GM19463 (cell line): ENCODE results near the gene RPAIN.

Experiments
- ATAC-seq: cut with Tn5 transposase; IDR thresholded peaks from one replicate; pipeline ENCODE4 v1.9.1; 2021; ENCODE audit warnings: mild to moderate bottlenecking, moderate library complexity; ENCODE audit not compliant: unreplicated experiment

Gene RPAIN, protein sequence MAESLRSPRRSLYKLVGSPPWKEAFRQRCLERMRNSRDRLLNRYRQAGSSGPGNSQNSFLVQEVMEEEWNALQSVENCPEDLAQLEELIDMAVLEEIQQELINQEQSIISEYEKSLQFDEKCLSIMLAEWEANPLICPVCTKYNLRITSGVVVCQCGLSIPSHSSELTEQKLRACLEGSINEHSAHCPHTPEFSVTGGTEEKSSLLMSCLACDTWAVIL

DNA sequence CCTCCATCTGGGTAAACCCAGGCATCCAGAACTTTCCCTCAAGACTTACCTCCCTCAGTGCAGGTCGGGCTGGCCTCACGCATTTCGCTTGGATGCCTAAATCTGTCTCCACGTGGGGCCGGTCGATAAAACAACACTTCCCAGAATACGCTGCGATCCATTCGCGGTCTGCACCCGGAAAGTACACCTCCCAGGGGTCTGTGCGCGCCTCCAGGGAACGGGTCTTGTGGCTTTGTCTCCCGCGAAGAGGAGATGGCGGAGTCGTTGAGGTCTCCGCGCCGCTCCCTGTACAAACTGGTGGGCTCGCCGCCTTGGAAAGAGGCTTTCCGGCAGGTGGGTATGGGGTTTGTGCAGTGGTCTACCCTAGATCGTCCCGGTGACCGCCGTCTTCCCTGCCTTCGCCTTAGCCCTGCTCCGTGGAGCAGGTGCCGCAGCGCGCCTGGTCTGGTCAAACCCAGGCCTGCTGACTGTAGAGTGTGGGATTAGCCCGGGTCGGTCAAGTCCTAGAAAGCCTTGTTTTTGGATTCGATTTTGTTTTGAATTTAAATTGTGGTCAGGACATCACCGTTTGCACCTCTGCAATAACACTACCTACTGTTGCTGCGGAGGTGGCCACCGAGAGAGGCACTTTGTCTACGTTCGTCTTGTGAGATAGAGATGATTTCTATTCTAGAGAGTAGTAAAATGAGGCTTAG lies at the start of gene RPAIN:
Gene RPAIN, plus strand, starts transcription at position 224 of the 695 bp plus-strand sequence. Its CDS starts 29 bp downstream, at position 253.
- peak; percentile 57 for ATAC-seq

DNA sequence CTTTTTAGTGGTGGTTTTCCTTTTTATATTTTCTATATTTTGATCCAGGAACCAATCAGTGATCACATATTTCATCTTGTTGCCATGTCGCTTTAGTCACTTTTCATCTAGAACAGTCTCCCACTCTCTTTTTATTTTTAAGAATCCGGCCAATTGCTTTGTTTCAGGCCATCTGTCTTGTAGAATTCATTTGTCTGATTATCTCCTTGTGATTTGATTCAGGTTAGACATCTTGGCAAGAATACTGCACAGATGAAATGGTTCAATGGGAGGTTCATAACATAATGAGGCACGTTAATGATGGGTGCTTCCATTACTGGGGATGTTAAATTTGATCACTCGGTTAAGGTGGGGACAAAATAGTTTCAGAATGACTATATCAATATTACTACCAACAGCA lies 49.6 kb upstream of the RPAIN start:
- no peak for ATAC-seq

DNA sequence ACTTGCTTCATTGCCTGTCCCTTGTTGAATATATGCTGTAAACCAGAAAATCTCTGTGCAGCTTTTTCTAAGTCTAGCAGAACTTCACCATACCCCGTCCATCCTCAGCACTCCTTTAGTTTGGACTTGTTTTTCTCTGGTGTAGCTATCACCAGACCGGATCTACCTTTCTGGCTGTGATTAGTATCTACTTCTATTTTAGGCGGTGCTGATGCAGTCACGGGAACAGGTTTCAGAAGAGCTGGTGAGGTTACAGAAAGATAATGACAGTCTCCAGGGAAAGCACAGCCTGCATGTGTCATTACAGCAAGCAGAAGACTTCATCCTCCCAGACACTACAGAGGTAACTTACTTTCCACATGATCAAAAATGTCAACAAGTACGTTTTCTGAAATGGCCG lies 46.9 kb upstream of the RPAIN start:
- no peak for ATAC-seq

DNA sequence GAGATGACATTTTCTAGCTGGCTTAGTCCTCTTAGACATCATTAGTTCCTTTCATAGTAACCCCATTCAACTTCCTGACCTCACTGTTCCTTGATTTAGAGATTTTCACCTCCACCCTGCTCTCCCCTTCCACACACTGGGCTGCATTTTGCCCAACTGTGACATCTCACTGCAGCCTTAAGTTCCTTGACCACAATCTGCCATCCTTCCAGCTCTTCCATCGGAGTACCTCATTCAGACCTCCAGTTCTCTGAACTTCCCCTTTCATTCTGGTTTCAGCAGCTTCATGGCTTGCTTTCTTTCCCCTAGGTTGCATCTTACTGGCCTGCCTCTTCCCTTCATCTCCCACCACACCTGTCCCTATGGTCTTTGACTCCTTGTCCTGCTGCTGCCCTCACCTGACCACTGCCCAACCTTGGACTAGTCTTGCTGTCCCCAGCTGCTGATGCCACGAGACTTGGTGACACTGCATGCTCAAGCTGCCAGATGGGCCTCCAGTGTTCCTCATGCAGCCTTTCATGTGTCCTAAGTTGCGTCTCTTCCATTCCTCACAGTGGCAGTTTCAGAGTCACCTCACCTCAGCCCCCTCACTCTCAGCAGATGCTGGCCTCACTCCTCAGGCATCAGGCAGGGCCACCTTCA lies 41.3 kb upstream of the RPAIN start:
- ATAC-seq: no peak

DNA sequence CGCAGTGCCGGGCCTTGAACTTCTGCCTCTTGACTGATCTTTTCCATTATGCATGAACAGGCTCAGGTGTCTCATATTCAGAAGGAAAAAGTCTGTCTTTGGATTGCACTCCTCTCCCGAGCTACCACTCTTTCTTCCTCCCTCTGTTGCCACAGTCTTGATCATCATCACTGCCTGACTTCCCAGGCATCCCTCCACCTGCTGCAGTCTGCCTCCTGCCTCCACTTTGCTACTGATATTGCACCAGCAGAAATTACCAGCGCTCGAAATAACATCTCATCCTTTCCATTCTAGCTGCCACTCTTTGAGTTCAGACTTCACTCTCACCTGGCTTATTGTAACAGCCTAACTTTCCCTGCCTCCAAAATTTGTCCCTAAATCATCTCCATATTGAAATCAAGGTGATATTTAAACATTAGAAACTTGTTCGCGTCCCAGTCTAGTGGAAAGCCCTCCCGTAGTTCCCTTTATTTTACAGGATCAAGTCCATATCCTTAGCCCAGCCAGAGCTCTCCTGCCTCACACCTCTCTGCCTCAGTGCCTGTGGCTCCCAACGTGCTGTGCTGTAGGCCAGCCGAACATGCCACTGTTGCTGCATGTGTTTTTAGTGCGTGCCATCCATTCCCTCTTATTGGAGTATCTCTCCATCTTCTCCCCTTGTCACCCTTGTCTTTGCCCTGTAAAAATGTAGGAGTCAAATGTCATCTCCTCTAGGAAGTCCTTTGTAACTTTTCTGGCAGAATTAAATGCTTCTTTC lies 40.5 kb upstream of the RPAIN start:
- ATAC-seq: no peak

DNA sequence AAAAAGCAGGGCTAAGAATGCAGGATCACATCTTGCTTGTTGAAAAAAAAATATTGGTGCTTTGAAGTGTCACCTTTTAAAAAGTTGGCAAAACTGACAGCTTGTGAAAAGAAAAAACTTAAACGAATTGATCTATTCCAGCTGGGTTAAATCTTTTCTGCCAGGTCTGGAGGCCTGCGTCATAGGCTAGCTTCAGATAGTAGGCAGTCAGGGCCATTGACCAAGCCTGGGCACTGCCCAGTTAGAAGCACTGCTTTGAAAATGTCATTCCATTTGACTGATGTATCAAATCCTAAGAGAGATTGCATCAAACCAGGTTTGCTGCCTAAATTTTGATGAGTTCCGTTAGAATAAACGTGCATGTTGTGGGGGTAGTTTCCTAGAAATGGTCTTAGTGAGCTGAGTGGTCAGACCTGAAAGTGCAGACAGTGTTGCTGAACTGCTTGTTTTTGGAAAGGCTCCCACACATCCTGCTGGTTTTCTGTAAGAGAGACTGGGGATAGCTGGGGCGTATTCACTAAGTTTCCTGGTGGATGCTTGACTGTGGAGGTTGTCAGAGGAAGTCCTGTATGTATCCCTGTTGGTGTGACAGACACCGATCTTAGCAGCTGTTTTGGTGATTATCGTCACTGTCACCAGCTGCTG lies 39.4 kb upstream of the RPAIN start:
- ATAC-seq: no peak

DNA sequence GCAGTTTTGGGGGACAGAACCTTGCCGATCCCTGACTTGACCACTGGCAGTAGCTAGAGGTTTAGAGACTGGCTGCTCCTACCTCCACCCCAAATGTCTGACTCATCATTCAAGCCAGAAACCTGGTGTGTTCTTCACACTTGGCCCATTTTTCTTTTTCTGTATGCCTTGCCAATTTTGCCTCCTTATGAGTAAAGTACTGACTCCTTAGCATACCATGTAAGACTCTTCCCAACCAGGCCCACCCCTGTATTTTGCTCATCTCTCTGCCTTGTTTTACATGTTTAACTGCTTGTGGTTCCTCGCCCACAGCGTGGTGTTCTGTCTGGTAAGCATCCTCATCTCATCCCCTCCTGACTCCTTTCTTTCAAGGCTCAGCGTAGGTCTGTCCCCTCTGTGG lies 38.4 kb upstream of the RPAIN start:
- ATAC-seq: no peak

DNA sequence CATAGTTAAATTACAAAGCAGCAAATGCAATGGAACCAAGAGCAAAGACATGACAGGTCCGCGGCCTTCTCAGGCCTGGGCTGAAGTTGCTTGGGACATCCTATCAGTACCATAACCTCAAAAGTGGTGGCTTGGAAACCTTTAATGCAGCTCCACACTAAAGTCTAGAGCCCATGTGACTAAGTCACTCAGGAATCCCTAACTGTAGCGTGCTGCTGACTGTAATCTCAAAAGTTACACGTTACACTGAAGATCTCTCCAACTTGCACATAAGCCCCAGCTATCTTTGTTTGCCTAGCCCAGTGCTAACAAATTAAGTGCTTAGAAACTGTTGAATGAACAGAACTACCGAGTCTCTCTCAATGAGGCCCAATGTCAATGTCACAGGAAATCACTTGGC lies 28.3 kb upstream of the RPAIN start:
- ATAC-seq: no peak

DNA sequence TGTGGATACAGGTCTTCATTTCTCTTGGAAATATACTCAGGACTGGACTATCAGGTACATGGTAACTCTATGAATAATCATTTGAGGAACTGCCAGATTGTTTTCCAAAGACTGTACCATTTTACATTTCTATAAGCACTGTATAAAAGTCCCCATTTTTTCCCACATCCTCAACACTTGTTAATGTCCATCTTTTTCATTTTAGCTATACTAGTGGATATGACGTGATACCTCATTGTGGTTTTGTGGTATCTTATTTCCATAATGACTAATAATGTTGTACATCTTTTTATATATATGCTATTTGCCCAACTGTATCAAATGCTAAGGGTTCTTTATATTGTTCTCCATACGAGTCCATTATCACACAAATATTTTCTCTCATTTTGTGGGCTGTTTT lies 23.4 kb upstream of the RPAIN start:
- no peak for ATAC-seq

DNA sequence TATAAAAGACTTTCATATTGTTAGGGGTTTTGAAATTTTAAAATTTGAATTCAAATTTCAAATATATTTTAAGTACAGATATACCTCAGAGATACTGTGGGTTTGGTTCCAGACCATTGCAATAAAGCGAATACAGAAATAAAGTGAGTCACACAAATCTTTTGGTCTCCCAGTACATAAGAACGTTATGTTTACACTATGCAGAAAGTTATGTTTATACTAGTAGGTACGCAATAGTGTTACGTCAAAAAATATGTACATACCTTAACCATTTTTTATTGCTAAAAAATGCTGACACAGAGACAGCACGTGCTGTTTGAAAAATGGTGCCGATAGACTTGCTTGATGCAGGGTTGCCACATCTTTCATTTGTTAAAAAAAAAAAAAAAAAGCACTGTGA lies 20.2 kb upstream of the RPAIN start:
- no peak for ATAC-seq

DNA sequence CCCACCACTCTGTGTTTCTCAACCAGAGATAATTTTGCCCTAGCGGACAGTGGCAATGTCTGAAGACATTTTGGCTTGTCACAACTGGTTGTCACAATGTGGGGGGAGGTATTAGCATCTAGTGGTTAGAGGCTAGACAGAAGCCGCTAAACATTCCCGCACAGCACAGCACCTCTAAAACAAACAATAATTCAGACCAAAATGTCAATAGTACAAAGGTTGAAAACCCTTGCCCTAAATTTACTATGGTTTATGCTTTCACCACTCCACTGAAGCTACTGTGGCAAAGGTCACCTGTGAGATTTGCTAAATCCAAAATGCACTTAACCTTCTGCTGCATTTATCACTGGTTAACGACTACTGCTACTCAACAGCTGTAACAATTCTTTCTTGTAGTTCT lies 14.6 kb upstream of the RPAIN start:
- no peak for ATAC-seq

DNA sequence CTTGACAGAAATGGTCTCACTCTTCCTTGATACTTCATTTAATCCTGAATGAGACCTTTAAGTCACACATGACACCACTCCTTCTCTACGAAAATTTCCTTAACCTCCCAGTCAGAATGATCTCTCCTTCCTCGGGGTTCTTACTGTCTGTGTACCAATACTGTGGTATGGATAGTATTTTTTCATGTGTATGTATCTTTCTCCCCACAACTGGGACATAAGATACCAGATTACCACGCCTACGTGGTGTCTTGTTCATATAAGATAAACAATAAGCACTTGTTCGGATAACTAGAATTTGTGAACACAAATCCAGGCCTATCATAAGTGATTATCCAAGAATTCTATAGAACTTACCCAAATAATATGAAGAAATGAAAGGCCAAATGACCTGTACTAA lies 11.8 kb upstream of the RPAIN start:
- no peak for ATAC-seq

DNA sequence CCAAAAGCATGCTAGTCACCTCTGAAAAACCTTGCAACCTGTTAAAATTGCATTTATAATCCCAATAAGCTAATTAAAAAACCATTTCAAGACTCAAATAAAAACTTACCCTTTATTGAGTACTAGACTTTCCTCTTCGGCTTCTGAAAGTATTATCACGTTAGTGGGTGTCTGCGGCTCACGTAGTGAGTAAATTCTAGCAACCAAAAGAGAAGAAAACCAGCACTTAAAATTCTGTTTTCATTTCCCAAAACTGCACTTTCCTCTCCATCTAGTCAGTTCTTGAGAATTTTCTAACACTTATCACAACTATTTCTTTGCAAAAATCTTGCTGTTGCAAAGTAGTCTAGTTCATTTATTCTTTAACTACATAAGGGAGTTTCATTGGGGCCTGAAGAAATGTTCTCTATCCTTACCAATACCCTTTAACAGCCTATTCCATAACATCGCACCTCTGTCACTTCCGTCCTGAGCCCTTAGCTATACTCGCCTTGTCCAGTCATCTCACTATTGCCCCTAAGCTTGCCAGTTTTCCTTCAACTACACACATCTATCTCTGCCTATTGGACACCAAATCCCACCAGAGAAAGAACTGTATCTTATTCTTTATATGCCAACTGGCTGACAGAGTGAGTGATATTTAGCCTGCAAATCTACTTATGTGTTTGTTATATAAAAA lies 9.2 kb upstream of the RPAIN start:
- ATAC-seq: no peak

DNA sequence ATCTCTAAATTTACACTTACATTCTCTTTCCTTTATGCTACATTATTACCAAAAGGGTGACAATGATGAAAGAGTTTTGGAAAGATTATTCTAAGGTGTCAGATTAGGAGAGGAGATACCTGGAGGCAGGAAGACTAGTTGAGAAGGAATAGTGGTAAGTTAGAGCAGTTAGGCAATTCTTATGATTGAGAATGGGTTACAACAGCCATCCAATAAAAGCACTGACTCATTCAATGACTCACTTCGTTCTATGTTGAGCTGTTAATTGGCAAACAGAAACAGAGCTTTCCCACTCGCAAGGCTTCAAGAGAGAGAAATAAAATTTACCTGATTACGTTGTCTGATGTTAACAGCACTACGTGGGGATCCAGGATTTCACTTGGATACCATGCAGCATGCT lies 6.3 kb upstream of the RPAIN start:
- ATAC-seq: no peak

DNA sequence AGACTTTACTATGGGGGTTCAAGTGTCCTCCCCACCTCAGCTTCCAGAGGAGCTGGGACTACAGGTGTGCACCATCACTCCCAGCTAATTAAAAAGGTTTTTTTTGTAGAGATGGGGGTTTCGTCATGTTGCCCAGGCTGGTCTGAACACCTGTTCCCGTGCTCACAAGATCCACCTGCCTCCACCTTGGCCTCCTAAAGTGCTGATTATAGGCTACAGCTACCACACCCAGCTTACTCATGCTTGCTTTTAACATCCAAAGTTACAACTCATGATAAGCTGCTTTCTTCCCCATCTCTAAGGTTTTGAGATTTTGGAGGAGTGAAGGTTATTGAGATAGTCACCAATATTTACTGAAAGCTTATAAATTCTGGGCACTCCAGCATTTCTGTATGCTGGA lies 3.1 kb upstream of the RPAIN start:
- no peak for ATAC-seq

DNA sequence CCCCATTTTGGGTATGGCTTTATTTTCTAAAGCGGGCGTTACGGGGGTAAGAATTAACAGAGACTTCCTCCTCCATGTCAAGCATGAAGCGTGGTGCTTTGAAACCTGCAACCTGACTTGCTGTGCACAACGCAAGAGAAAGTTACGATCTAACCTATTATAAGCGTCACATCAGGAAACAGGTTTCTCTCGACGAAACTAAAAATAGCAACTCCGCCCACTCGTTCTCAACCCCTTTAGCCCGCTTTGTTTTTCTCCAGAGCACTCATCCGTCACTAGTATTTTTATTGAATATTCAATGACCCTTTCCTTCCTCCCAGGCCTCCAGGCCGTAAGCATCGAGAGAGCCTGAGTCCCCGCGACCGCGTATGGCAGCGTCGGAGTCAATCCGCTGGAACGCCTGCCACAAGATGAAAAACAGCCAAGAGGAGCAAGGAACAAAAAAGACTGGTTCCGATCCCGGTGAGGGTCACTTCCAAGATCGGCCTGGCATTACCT lies 1.1 kb upstream of the RPAIN start:
- no peak for ATAC-seq

DNA sequence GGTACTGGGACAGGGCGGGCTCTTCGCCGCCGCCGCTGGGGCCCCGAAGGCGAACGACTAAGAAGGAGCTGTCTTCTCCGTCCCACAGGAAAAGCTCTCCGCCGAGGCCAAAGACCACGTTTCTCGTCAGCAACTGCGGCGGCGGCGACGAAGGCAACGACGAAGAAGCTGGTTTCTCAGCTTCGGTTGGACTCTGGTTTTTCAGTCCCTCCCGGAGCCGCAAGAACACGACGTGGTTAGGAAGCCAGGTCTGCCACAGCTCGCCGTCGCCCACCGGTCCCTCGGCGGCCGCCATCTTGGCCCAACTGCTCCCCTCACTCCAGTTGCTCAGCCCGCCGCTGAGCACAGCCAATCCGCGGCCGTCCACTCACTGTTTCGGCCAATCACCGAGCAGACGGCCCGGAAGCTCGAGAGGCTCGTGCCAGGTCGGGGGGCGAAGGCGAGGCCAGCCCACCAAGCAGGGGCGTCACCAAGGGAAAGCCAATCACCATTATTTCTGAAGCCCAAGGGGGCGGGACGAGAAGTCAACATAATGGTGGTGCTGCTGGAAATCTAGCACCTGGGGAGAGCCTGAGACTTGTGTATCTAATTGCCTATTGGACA lies 525 bp upstream of the RPAIN start, which contains the start of gene NUP88:
Gene NUP88, minus strand, starts transcription at position 307 of the 603 bp plus-strand sequence. Its CDS starts 12 bp downstream, at position 295.
- ATAC-seq: peak; percentile 90

DNA sequence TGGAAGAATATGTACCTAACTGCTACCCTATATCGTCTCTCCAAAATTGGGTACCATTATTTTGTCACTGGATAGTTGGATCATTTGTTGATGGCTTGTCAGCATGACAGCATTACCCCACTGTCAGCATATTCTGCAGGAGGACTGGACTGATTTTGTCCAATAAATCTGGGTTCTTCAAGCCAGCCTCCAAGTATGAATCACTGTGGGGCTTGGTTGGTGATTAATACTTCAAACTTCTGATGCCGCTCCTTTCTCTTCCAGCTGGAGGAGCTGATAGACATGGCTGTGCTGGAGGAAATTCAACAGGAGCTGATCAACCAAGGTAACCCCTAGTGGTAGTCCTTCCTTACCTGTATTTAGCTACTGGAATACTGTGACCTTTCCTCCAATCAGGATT lies 2.5 kb downstream of the RPAIN start:
- ATAC-seq: no peak

DNA sequence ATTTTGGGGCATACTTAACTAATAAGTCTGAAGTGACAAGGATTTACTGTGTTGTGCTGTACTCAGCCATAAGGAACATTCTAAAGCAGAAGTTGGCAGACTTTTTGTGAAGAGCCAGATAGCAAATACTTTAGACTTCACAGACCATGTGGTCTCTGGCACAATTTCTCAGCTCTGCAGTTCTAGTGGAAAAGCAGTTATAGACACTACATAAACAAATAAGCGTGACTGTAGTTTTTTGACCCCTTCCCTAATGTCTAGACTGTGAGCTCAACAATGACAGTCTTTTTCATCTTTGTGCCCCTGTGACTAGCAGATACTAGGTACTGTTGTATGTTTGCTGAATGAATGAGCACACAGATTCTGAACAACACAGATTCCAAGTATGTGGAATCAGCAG lies 4.9 kb downstream of the RPAIN start:
- no peak for ATAC-seq

DNA sequence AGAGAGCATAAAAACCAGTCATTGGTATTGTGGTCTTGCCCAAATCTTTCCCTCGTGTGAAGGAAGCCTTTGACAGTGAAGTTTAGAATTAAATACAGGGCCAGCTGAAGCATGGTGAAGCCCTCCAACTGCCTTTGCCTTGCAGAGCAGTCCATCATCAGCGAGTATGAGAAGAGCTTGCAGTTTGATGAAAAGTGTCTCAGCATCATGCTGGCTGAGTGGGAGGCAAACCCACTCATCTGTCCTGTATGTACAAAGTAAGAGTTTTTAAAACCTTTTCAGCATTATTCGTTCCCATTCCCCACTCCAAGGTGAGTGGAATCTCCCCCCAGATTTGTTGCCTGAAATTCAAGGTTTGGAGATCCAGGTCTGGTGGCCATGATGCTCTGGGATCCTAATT lies 5.8 kb downstream of the RPAIN start:
- ATAC-seq: no peak
